Stimulated activated CD4-positive, alpha-beta T cell treated with anti-CD3 and anti-CD28 coated beads, Interleukin-12 subunit alpha, Interleukin-12 subunit beta, amount 100 ng/mL, for 48 hours (primary cell): ENCODE data around the gene PGP.

ENCODE experiments used
- DNase-seq, 3 donors: peaks; one replicate each; pipeline ENCODE4 v3.0.0-alpha.2; 2020; ENCODE audit warnings: low read depth in 2 of 3, low spot score in 1 of 3

Gene PGP

GRCh38 chr16:2200313-2200712, 14.3 kb downstream of the PGP start:
- no peak for DNase-seq

- no peak for DNase-seq
These were observed 15.0 kb downstream of the PGP start for GRCh38 chr16:2199621-2200139.

- DNase-seq, result no peak
These were observed 15.5 kb downstream of the PGP start for GRCh38 chr16:2199095-2199494.

GRCh38 chr16:2198283-2198682, 16.4 kb downstream of the PGP start:
- DNase-seq, result no peak

GRCh38 chr16:2197765-2198164, 16.9 kb downstream of the PGP start:
- DNase-seq, result no peak

- DNase-seq, result no peak
These were observed 17.6 kb downstream of the PGP start for GRCh38 chr16:2196981-2197511.

GRCh38 chr16:2196162-2196980, 18.3 kb downstream of the PGP start, which contains the start of gene CASKIN1:
Gene CASKIN1, minus strand, starts transcription at chr16:2196605. Its CDS starts 173 bp downstream, at chr16:2196432.
- no peak for DNase-seq

GRCh38 chr16:2195322-2196161, 19.1 kb downstream of the PGP start:
- DNase-seq, result no peak

GRCh38 chr16:2194852-2195321, 19.8 kb downstream of the PGP start:
- peak in 2 of 3 donors; percentile 35 to 37 for DNase-seq

GRCh38 chr16:2194166-2194834, 20.3 kb downstream of the PGP start:
- DNase-seq, result no peak

- DNase-seq, result no peak
These were observed 23.3 kb downstream of the PGP start for GRCh38 chr16:2191446-2191706.

GRCh38 chr16:2190659-2191445, 23.8 kb downstream of the PGP start:
- no peak for DNase-seq

GRCh38 chr16:2190002-2190658, 24.5 kb downstream of the PGP start:
- no peak for DNase-seq

GRCh38 chr16:2189252-2189893, 25.3 kb downstream of the PGP start:
- DNase-seq, result no peak

- DNase-seq, result no peak
These were observed 26.2 kb downstream of the PGP start for GRCh38 chr16:2188395-2188794.

- DNase-seq, result no peak
These were observed 27.4 kb downstream of the PGP start for GRCh38 chr16:2187212-2187611.

- no peak for DNase-seq
These were observed 28.1 kb downstream of the PGP start for GRCh38 chr16:2186505-2186904.

GRCh38 chr16:2186064-2186463, 28.6 kb downstream of the PGP start:
- DNase-seq, result no peak

- DNase-seq, result no peak
These were observed 29.7 kb downstream of the PGP start for GRCh38 chr16:2184962-2185361.
